ENCODE results near the gene SNU13. TPM values are rescaled to one million over a fixed set of nuclear protein-coding genes. Genes with fewer than 3 reads are reported as not detected.

The SNU13 gene
- total RNA-seq, 4 donors from 2014 or later = 79.7 to 115 (median 93.3) TPM

DNA sequence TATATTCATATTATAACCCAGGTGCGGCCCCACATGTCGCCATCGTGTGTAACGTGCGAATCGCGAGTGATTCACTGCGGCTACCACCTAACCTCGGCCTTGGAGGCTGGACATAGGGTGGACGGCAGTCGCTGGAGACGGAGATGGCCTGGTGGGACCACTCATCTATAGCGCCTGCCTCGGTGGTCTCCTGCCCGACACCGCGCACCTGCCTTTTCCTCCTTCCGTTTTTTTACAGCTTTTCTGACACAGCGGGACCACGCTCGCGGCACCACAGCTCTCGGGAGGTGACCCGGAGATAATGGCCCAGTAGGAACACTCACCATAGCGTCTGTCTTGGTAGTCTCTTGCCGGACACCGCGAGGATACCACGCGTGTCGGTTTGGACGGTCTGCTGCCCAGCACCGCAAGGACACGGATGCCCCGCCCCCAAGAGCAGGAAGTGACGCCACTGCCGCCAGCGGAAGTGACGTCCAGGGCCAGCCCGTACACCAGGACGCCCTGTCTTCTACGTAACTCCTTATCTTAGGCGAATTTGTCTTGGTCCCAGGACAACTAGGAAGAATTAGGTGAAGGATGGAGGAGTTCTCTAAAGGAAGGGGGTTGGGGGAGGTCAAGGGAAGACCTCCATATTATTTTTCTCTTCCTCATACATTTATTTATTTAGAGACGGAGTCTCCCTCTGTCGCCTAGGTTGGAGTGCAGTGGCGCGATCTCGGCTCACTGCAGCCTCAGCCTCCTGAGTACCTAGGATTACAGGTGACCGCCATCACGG, 6.4 kb downstream of the SNU13 start:
- no peaks in the 10 kb centered on the region for H3K27me3 ChIP-seq
- intact Hi-C loops (cut with DNase I) = no loop called here
- WGBS = 47% methylated on average over 37 of the region's 50 CpGs
- H3K4me3 ChIP-seq = peak overlapping the region; percentile 57 to 65 (median 63)
- peaks cover 27 to 39% (median 36%) of the 10 kb centered on the region in 4 donors for H3K36me3 ChIP-seq
- TF ChIP-seq, protein P1, sequence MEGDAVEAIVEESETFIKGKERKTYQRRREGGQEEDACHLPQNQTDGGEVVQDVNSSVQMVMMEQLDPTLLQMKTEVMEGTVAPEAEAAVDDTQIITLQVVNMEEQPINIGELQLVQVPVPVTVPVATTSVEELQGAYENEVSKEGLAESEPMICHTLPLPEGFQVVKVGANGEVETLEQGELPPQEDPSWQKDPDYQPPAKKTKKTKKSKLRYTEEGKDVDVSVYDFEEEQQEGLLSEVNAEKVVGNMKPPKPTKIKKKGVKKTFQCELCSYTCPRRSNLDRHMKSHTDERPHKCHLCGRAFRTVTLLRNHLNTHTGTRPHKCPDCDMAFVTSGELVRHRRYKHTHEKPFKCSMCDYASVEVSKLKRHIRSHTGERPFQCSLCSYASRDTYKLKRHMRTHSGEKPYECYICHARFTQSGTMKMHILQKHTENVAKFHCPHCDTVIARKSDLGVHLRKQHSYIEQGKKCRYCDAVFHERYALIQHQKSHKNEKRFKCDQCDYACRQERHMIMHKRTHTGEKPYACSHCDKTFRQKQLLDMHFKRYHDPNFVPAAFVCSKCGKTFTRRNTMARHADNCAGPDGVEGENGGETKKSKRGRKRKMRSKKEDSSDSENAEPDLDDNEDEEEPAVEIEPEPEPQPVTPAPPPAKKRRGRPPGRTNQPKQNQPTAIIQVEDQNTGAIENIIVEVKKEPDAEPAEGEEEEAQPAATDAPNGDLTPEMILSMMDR (IDR thresholded peaks at IDR 0.05) = no peak
- TF ChIP-seq EP300 (IDR thresholded peaks at IDR 0.05) (no peak), POLR2AphosphoS5 (IDR thresholded peaks at IDR 0.05) (peak; percentile 97 to 98), POLR2A (IDR thresholded peaks at IDR 0.05; ENCODE audit: low read depth) (peak; percentile 52)
- peak overlapping the region; percentile 82 to 89 (median 86) for H3K27ac ChIP-seq (replicated peaks in 1 of 4)
- H3K4me1 ChIP-seq = peaks cover 15 to 20% (median 16%) of the 10 kb centered on the region in 4 donors
- DNase-seq (ENCODE audit: extremely low spot score) = peak; percentile 93
- no peaks in the 10 kb centered on the region for H3K9me3 ChIP-seq

DNA sequence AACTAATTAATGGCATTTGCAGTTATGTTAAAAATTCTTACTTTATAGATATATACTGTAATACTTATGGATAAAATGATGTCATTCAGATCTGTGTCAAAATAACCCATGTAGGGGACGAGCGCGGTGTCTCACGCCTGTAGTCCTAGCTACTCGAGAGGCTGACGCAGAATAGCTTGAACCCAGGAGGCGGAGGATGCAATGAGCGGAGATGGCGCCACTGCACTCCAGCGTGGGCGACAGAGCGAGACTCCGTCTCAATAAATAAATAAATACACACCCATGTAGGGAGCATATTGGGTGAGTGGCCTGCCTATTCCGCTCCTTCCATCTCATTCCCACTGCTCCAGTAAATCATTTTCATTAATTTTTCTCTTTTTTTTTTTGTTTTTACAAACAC, 7.1 kb downstream of the SNU13 start:
- DNase-seq (ENCODE audit: extremely low spot score) = no peak
- H3K4me1 ChIP-seq = peaks cover 9 to 14% (median 12%) of the 10 kb centered on the region in 4 donors
- TF ChIP-seq POLR2AphosphoS5 (IDR thresholded peaks at IDR 0.05) (no peak), POLR2A (IDR thresholded peaks at IDR 0.05; ENCODE audit: low read depth) (no peak), EP300 (IDR thresholded peaks at IDR 0.05) (no peak)
- TF ChIP-seq, protein P1 (IDR thresholded peaks at IDR 0.05) = no peak
- peak overlapping the region; percentile 57 to 65 (median 63) for H3K4me3 ChIP-seq
- peak overlapping the region; percentile 82 to 89 (median 86) for H3K27ac ChIP-seq (replicated peaks in 1 of 4)
- WGBS = 68% methylated on average over 14 of the region's 14 CpGs
- peaks cover 27 to 45% (median 38%) of the 10 kb centered on the region in 4 donors for H3K36me3 ChIP-seq
- no peaks in the 10 kb centered on the region for H3K9me3 ChIP-seq
- intact Hi-C loops (cut with DNase I) = no loop called here
- no peaks in the 10 kb centered on the region for H3K27me3 ChIP-seq

DNA sequence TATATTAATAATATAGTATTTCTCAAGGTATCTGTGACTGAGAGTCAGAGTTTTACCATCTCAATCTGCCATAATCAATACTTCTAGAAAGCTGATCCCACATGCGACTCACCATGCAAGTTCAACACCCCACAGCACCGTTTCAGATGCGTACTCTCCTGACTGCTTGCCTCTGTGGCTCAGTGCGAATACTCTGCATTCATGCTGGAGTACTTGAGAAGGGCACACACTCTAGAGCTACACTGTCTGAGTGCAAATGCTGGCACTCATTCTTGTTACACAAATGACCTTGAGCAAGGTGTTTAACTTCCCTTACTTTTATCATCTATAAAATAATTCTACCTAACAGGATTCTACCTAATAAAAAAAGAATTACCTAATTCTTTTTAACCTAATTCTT, 12.5 kb downstream of the SNU13 start:
- Histone ChIP-seq H3K36me3 (peaks cover 34 to 88% (median 58%) of the 10 kb centered on the region in 4 donors), H3K27me3 (no peaks in the 10 kb centered on the region), H3K4me3 (no peak overlapping the region), H3K27ac (replicated peaks in 1 of 4) (no peak overlapping the region), H3K4me1 (peaks cover 0 to 8% (median 1%) of the 10 kb centered on the region in 4 donors), H3K9me3 (no peaks in the 10 kb centered on the region)
- 92% methylated on average over 4 of the region's 4 CpGs for WGBS
- DNase-seq (ENCODE audit: extremely low spot score) = no peak
- TF ChIP-seq, protein P1 (IDR thresholded peaks at IDR 0.05) = no peak
- TF ChIP-seq EP300 (IDR thresholded peaks at IDR 0.05) (no peak), POLR2AphosphoS5 (IDR thresholded peaks at IDR 0.05) (no peak), POLR2A (IDR thresholded peaks at IDR 0.05; ENCODE audit: low read depth) (no peak)
- intact Hi-C loops (cut with DNase I) = no loop called here

DNA sequence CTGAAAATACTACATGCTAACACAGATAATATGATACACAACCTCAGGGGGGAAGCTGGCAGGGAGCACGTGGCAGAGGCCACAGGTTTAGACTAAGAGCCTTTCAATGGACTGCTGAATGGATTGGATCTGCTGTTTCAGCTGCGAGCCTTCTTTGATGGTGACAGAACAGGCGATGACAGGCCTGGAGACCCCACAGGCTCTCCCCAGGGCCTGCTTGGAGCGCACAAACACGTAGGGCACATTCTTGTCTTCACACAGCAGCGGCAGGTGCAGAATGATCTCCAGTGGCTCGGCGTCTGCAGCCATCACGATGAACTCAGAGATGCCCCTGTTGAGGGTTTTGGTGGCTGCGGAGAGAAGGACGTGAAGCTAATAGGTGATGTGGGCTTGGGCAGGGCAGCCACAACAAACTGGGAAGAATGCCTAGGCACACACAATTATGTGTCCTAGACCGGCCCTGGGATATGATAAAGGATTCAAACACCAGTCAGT, 13.8 kb downstream of the SNU13 start:
- Histone ChIP-seq H3K4me3 (no peak overlapping the region), H3K9me3 (no peaks in the 10 kb centered on the region), H3K4me1 (peaks cover 0 to 5% (median 0%) of the 10 kb centered on the region in 4 donors), H3K36me3 (peaks cover 29 to 76% (median 49%) of the 10 kb centered on the region in 4 donors), H3K27ac (replicated peaks in 1 of 4) (no peak overlapping the region), H3K27me3 (no peaks in the 10 kb centered on the region)
- intact Hi-C loops (cut with DNase I) = no loop called here
- TF ChIP-seq POLR2AphosphoS5 (IDR thresholded peaks at IDR 0.05) = no peak
- TF ChIP-seq EP300 (IDR thresholded peaks at IDR 0.05) = no peak
- no peak for TF ChIP-seq POLR2A (IDR thresholded peaks at IDR 0.05; ENCODE audit: low read depth)
- TF ChIP-seq, protein P1 (IDR thresholded peaks at IDR 0.05) = no peak
- DNase-seq (ENCODE audit: extremely low spot score) = no peak
- 86% methylated on average over 11 of the region's 12 CpGs for WGBS

All from esophagus muscularis mucosa (tissue), 4 donors.